Natural killer cell (primary cell): ENCODE results near the gene SLC12A4. TPM values are rescaled to one million over a fixed set of nuclear protein-coding genes. Genes with fewer than 3 reads are reported as not detected.

Experiments
- ATAC-seq, 3 donors: fragments of 150-1000 bp in 2 of 3; fragments of 200-7000 bp in 1 of 3; cut with Tn5 transposase; 1 replicate in 1 of 3; 2 replicates in 2 of 3; pipeline ENCODE4 v1.10.0; 2021; ENCODE audit warnings: mild to moderate bottlenecking in 2 of 3, moderate library complexity in 2 of 3
- DNase-seq, 2 donors: peaks; one replicate each; pipeline versions ENCODE4 v3.0.0 to v3.0.0-alpha.2; 2013 to 2021; ENCODE audit warnings: mixed read lengths in 1 of 2
- H3K27ac ChIP-seq: one replicate; pipeline ENCODE4 v1.5.1; 2013; ENCODE audit warnings: mild to moderate bottlenecking, low read length
- H3K27me3 ChIP-seq: one replicate; pipeline ENCODE4 v1.6.1; 2013; ENCODE audit warnings: low read length; ENCODE audit not compliant: control insufficient read depth, insufficient read depth
- H3K36me3 ChIP-seq: one replicate; pipeline ENCODE4 v1.6.1; 2013; ENCODE audit warnings: low read length; ENCODE audit not compliant: control insufficient read depth, insufficient read depth
- H3K4me1 ChIP-seq: one replicate; pipeline ENCODE4 v1.6.1; 2013; ENCODE audit warnings: low read length; ENCODE audit not compliant: control insufficient read depth, insufficient read depth
- H3K4me3 ChIP-seq: one replicate; pipeline ENCODE4 v1.5.1; 2013; ENCODE audit warnings: low read length
- H3K9me3 ChIP-seq: one replicate; pipeline ENCODE4 v1.6.1; 2013; ENCODE audit warnings: low read length; ENCODE audit not compliant: control insufficient read depth, insufficient read depth
- H3K27ac Mint-ChIP-seq, 2 donors: one replicate each; pipeline ENCODE4 v1.8.0; 2022; ENCODE audit warnings: mild to moderate bottlenecking in 2 of 2, mixed read lengths in 2 of 2, moderate library complexity in 1 of 2
- H3K27me3 Mint-ChIP-seq, 2 donors: one replicate each; pipeline ENCODE4 v1.8.0; 2022; ENCODE audit warnings: low read depth in 2 of 2, mixed read lengths in 2 of 2
- H3K36me3 Mint-ChIP-seq: one replicate; pipeline ENCODE4 v1.8.0; 2022; ENCODE audit warnings: mixed read lengths
- H3K4me1 Mint-ChIP-seq, 2 donors: one replicate each; pipeline ENCODE4 v1.8.0; 2022; ENCODE audit warnings: mixed read lengths in 2 of 2
- H3K4me3 Mint-ChIP-seq: one replicate; pipeline ENCODE4 v1.8.0; 2022; ENCODE audit warnings: mild to moderate bottlenecking, moderate library complexity, mixed read lengths
- H3K9me3 Mint-ChIP-seq, 2 donors: one replicate each; pipeline ENCODE4 v1.8.0; 2022; ENCODE audit warnings: mixed read lengths in 2 of 2
- CTCF ChIP-seq: fragments of 200-600 bp; IDR thresholded peaks from one replicate; pipeline ENCODE4 v1.8.0; 2022; ENCODE audit warnings: antibody characterized with exemption
- WGBS: methylation state at CpG from one replicate; pipeline ENCODE4 v1.1.7; 2013; ENCODE audit warnings: missing lambda C conversion rate; ENCODE audit not compliant: insufficient coverage; 5-methylcytosine and 5-hydroxymethylcytosine counted together
- intact Hi-C: fragments of 100-400 bp; cut with micrococcal nuclease; formaldehyde crosslinking; loops from one replicate; pipeline ENCODE4 v1.14.2; 2022
- total RNA-seq, 4 donors: library from RNA; stranded (reverse); fragments of 120-200 nt in 1 of 4; gene quantifications; one replicate each; pipeline versions ENCODE4 v1.2.3 to v1.2.4, GENCODE V29; 2013 to 2022

The SLC12A4 gene
- total RNA-seq, 3 donors from 2014 or later (not counting 1 experiment from before 2014, with no cell fraction given) = 30.0 to 47.0 (median 30.5) TPM

GRCh38 chr16:67982011-67982696 is 13.7 kb upstream of the SLC12A4 start:
- Histone ChIP-seq H3K4me1 (peaks cover 32% of the 10 kb centered on the region), H3K27ac (no peak overlapping the region), H3K27me3 (no peaks in the 10 kb centered on the region), H3K4me3 (no peak overlapping the region), H3K36me3 (no peaks in the 10 kb centered on the region), H3K9me3 (no peaks in the 10 kb centered on the region)
- peaks cover 16% of the 10 kb centered on the region in 2 donors for H3K4me1 Mint-ChIP-seq
- H3K9me3 Mint-ChIP-seq = no peaks in the 10 kb centered on the region
- TF ChIP-seq CTCF = no peak
- H3K4me3 Mint-ChIP-seq = no peak overlapping the region
- DNase-seq = no peak
- WGBS = 97% methylated on average over 44 of the region's 49 CpGs
- no peak for ATAC-seq
- H3K27ac Mint-ChIP-seq = peak overlapping the region in 1 of 2 donors; percentile 90
- intact Hi-C loops = no loop called here
- H3K36me3 Mint-ChIP-seq = no peaks in the 10 kb centered on the region
- no peaks in the 10 kb centered on the region for H3K27me3 Mint-ChIP-seq

DNA sequence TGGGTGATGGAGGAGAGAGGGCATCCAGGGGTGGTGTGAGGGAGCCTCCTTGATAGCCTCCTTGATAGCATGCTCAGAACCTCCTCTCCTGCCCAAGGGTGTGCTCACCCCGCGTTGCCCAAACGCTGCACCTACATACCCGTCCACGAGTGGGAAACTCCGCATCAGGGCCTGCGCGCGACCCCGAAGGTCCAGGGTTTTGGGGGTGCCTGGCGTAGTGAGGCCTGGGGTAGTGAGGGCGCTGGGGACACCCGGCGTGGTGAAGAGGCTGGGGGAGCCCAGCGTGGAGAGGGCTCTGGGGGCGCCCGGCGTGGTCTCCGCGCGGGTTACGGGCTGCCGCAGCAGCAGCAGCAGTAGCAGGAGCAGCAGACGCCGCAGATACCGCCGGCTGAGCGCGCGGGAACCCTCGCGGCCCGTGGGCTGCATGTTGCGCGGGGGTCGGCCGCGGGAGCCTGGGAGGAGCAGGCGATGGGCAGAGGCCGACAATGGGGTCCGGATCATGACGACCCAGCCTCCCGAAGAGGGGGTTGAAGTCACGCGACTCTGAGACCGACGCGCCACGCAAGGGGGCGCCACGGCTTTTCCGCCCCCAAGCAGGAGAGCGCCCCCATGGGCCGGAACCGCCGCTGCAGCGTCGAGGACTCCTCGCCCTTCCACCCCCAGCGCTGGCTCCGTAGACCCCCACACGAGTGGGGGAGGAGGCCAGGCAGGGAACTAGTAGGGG is 11.7 kb upstream of the SLC12A4 start, which contains the start of gene DPEP3:
DPEP3 (minus strand) TSS at position 545 of the 724 bp plus-strand sequence; CDS start at position 426, 119 bp downstream.
- TF ChIP-seq CTCF = peak; percentile 15
- H3K4me3 Mint-ChIP-seq = no peak within 1 kb of the TSS
- 76% methylated on average over 62 of the region's 62 CpGs for WGBS
- no peaks in the 10 kb centered on the region for H3K36me3 Mint-ChIP-seq
- H3K27ac Mint-ChIP-seq = no peak within 1 kb of the TSS
- H3K27me3 ChIP-seq = no peaks in the 10 kb centered on the region
- H3K36me3 ChIP-seq = no peaks in the 10 kb centered on the region
- peaks cover 15% of the 10 kb centered on the region in 2 donors for H3K4me1 Mint-ChIP-seq
- no peak within 1 kb of the TSS for H3K4me3 ChIP-seq
- no peaks in the 10 kb centered on the region for H3K27me3 Mint-ChIP-seq
- intact Hi-C loops = no loop called here
- no peak for DNase-seq
- H3K9me3 ChIP-seq = no peaks in the 10 kb centered on the region
- H3K27ac ChIP-seq = no peak within 1 kb of the TSS
- H3K4me1 ChIP-seq = peaks cover 21% of the 10 kb centered on the region
- no peaks in the 10 kb centered on the region for H3K9me3 Mint-ChIP-seq
- no peak for ATAC-seq

DNA sequence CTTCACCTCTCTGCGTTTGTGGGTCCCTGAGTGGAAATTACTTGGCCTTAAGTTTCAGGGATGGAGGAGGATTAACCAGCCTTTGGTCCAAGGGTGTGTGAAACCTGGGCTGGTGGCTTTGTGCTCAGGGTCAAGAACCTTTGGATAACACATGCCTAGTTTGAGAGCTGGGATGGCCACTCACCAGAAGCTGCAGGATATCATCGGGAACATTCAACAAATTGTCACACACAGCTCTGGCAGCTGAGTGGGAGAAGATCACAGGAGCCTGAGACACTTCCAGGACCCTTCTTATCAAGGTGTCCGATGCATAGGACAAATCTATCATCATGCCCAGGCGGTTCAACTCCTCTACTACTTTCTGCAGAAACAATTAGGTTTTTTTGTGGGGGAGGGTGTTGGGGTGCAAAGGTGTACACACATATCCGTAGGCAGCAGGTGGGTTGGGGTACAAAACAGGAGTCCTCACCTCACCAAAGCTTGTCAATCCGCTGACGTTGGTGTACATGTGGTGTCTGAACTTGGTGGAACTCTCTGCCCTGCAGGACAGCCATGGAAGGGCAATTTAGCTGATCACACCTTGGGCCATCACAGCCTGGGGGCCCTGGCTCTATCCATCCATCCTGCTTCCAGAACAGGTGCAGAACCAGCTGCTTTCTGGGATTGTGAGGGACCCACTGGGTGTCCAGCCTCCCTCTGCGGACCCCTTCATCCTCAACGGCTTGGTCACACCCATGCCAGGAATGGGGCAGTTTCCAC is 9.2 kb upstream of the SLC12A4 start:
- H3K27ac Mint-ChIP-seq = no peak overlapping the region
- H3K36me3 Mint-ChIP-seq = no peaks in the 10 kb centered on the region
- H3K9me3 Mint-ChIP-seq = no peaks in the 10 kb centered on the region
- no peaks in the 10 kb centered on the region for H3K9me3 ChIP-seq
- H3K4me3 ChIP-seq = no peak overlapping the region
- H3K27me3 Mint-ChIP-seq = no peaks in the 10 kb centered on the region
- DNase-seq = no peak
- no peaks in the 10 kb centered on the region for H3K4me1 Mint-ChIP-seq
- no peak overlapping the region for H3K4me3 Mint-ChIP-seq
- no peak for ATAC-seq
- intact Hi-C loops = no loop called here
- no peak for TF ChIP-seq CTCF
- WGBS = 88% methylated on average over 8 of the region's 9 CpGs
- H3K27me3 ChIP-seq = no peaks in the 10 kb centered on the region
- no peaks in the 10 kb centered on the region for H3K36me3 ChIP-seq
- no peaks in the 10 kb centered on the region for H3K4me1 ChIP-seq
- H3K27ac ChIP-seq = no peak overlapping the region
